Endothelial cell of umbilical vein (primary cell): ENCODE data around the gene LGALS14. TPM values are rescaled to one million over a fixed set of nuclear protein-coding genes. Genes with fewer than 3 reads are reported as not detected.

Experiments
- BruUV-seq: library from RNA; stranded (reverse); fragments of 400-500 nt; replicated peaks from 2 replicates; lab custom pipeline; 2021; lab: Mats Ljungman, UMichigan
- CTCF ChIA-PET: fragments of 300-600, 350-600 bp; sonication (Branson Sonifier 250); formaldehyde crosslinking; loops from one replicate; lab custom pipeline; 2021; ENCODE audit warnings: antibody characterized with exemption, inconsistent platforms; lab: Charles Lee
- POLR2A ChIA-PET: fragments of 300-600, 350-600 bp; sonication (Branson Sonifier 250); formaldehyde crosslinking; loops from one replicate; lab custom pipeline; 2021; ENCODE audit warnings: antibody characterized with exemption, inconsistent platforms; lab: Charles Lee
- DNase-seq: peaks from one replicate; pipeline ENCODE4 v3.0.0-alpha.2; 2011; ENCODE audit warnings: low read depth, low spot score
- FAIRE-seq: peaks from 2 replicates; lab custom pipeline; 2011; peaks lifted over from hg19 to GRCh38; lab: Jason Lieb, UNC
- H2AFZ ChIP-seq: 2 replicates; pipeline ENCODE4 v1.6.0; 2012; ENCODE audit warnings: low read depth, low read length, control low read depth, inconsistent platforms
- H3K27ac ChIP-seq: 2 replicates; pipeline ENCODE4 v1.5.1; 2011; ENCODE audit warnings: low read depth, mild to moderate bottlenecking, control low read depth, low read length, moderate library complexity; ENCODE audit not compliant: insufficient read depth
- H3K27me3 ChIP-seq, 2 experiments: 2 replicates each; pipeline versions ENCODE4 v1.6.0 to v1.6.1; 2011; ENCODE audit warnings: low read length in 2 of 2, mixed read lengths in 1 of 2; ENCODE audit not compliant: control insufficient read depth in 2 of 2, insufficient read depth in 2 of 2
- H3K36me3 ChIP-seq, 2 experiments: 2 replicates in 1 of 2; 3 replicates in 1 of 2; pipeline ENCODE4 v1.5.1; 2011; ENCODE audit warnings: low read length in 2 of 2, mild to moderate bottlenecking in 1 of 2, moderate library complexity in 1 of 2; ENCODE audit not compliant: control insufficient read depth in 2 of 2, insufficient read depth in 2 of 2; ENCODE audit errors: extremely low read depth in 1 of 2
- H3K4me1 ChIP-seq: 3 replicates; pipeline ENCODE4 v1.5.1; 2011; ENCODE audit warnings: mild to moderate bottlenecking, low read length; ENCODE audit not compliant: control insufficient read depth, insufficient read depth; ENCODE audit errors: extremely low read depth
- H3K4me2 ChIP-seq: 2 replicates; pipeline ENCODE4 v1.6.1; 2011; ENCODE audit warnings: low read length, control low read depth, mixed read lengths; ENCODE audit not compliant: insufficient read depth
- H3K4me3 ChIP-seq, 3 experiments: fragments of 200-600 bp in 1 of 3; sonication (generic), shearing (Covaris generic) in 1 of 3; replicated peaks in 1 of 3; 2 replicates each; pipeline ENCODE4 v1.5.1; 2011 to 2016; ENCODE audit warnings: control low read depth in 3 of 3, low read length in 3 of 3, mild to moderate bottlenecking in 2 of 3, inconsistent platforms in 1 of 3, low read depth in 1 of 3, moderate library complexity in 1 of 3; ENCODE audit not compliant: insufficient read depth in 1 of 3
- H3K79me2 ChIP-seq: 2 replicates; pipeline ENCODE4 v1.6.0; 2012; ENCODE audit warnings: low read length, inconsistent platforms; ENCODE audit not compliant: control insufficient read depth, insufficient read depth
- H3K9ac ChIP-seq: replicated peaks from 2 replicates; pipeline ENCODE3; 2011; ENCODE audit warnings: low read length, control low read depth; ENCODE audit not compliant: insufficient read depth; ENCODE audit errors: extremely low read depth
- H3K9me1 ChIP-seq: replicated peaks from 3 replicates; pipeline ENCODE4 v1.6.0; 2011; ENCODE audit warnings: mild to moderate bottlenecking, low read length; ENCODE audit not compliant: control insufficient read depth, insufficient read depth; ENCODE audit errors: extremely low read depth
- H3K9me3 ChIP-seq: replicated peaks from 2 replicates; pipeline ENCODE4 v1.5.1; 2012; ENCODE audit warnings: low read length, inconsistent platforms; ENCODE audit not compliant: control insufficient read depth, insufficient read depth
- H4K20me1 ChIP-seq: replicated peaks from 2 replicates; pipeline ENCODE3; 2011; ENCODE audit warnings: mild to moderate bottlenecking, low read length; ENCODE audit not compliant: control insufficient read depth, insufficient read depth; ENCODE audit errors: extremely low read depth
- EZH2 ChIP-seq: IDR thresholded peaks from 2 replicates; pipeline ENCODE4 v1.6.1; 2012; ENCODE audit warnings: borderline replicate concordance, low read depth, mild to moderate bottlenecking, moderate library complexity, low read length, inconsistent platforms; ENCODE audit not compliant: severe bottlenecking
- FOS ChIP-seq: IDR thresholded peaks from 2 replicates; pipeline ENCODE4 v1.6.1; 2011; ENCODE audit warnings: mild to moderate bottlenecking, low read length, moderate library complexity, borderline replicate concordance; ENCODE audit not compliant: insufficient read depth
- GATA2 ChIP-seq: IDR thresholded peaks from 2 replicates; pipeline ENCODE4 v1.7.0; 2011; ENCODE audit warnings: low read depth, mild to moderate bottlenecking, moderate library complexity, mixed read lengths, low read length; ENCODE audit not compliant: insufficient read length, insufficient read depth
- JUN ChIP-seq: IDR thresholded peaks from 2 replicates; pipeline ENCODE4 v1.6.1; 2011; ENCODE audit warnings: borderline replicate concordance, low read depth; ENCODE audit not compliant: insufficient read length, insufficient read depth
- MYC ChIP-seq: IDR thresholded peaks from one replicate; pipeline ENCODE4 v1.6.1; 2011; ENCODE audit warnings: mild to moderate bottlenecking, low read depth, low read length
- POLR2A ChIP-seq: IDR thresholded peaks from 2 replicates; pipeline ENCODE4 v1.6.1; 2012; ENCODE audit warnings: low read depth, mild to moderate bottlenecking, control low read depth, low read length
- POLR2AphosphoS5 ChIP-seq: IDR thresholded peaks from 2 replicates; pipeline ENCODE4 v1.6.1; 2012; ENCODE audit warnings: low read depth, mild to moderate bottlenecking, control low read depth, low read length, moderate library complexity; ENCODE audit not compliant: insufficient read depth
- dilution Hi-C: fragments of 300-500 bp; cut with MboI; formaldehyde crosslinking; loops from one replicate; pipeline ENCODE4 v1.15.0; 2019; ENCODE audit warnings: low sequenced_read_pairs; ENCODE audit not compliant: extremely low pct_ligation_motif_present
- intact Hi-C: fragments of 100-400 bp; cut with micrococcal nuclease; formaldehyde crosslinking; loops from one replicate; pipeline ENCODE4 v1.10.0; 2022
- polyA plus RNA-seq, 4 experiments: library from polyadenylated mRNA; depleted of rRNA in 3 of 4; stranded (reverse) in 3 of 4; unstranded in 1 of 4; fragments of >200 nt; gene quantifications; 2 replicates each; pipeline versions ENCODE4 v1.2.1 to v1.2.3, GENCODE V29; 2011 to 2012; ENCODE audit warnings: missing spikeins in 1 of 4
- total RNA-seq: library from RNA; stranded (reverse); gene quantifications from 2 replicates; pipeline ENCODE4 v1.2.3, GENCODE V29; 2021
- TF ChIP-seq, protein P1 (sequence below): IDR thresholded peaks from 2 replicates; pipeline ENCODE4 v1.6.1; 2011; ENCODE audit not compliant: insufficient read depth, insufficient read length
- TF ChIP-seq, protein P2 (sequence below), 2 donors: IDR thresholded peaks; 1 replicate in 1 of 2; 2 replicates in 1 of 2; pipeline ENCODE4 v1.5.1; 2011; ENCODE audit warnings: low read length in 2 of 2, mild to moderate bottlenecking in 2 of 2, moderate library complexity in 2 of 2, control low read depth in 1 of 2, inconsistent platforms in 1 of 2, low read depth in 1 of 2; ENCODE audit not compliant: insufficient read depth in 1 of 2; ENCODE audit errors: extremely low read depth in 1 of 2

The LGALS14 gene
- total and polyA plus RNA-seq, 2 donors (not counting 3 experiments of a cell fraction or from before 2014, with no cell fraction given) = not detected

DNA sequence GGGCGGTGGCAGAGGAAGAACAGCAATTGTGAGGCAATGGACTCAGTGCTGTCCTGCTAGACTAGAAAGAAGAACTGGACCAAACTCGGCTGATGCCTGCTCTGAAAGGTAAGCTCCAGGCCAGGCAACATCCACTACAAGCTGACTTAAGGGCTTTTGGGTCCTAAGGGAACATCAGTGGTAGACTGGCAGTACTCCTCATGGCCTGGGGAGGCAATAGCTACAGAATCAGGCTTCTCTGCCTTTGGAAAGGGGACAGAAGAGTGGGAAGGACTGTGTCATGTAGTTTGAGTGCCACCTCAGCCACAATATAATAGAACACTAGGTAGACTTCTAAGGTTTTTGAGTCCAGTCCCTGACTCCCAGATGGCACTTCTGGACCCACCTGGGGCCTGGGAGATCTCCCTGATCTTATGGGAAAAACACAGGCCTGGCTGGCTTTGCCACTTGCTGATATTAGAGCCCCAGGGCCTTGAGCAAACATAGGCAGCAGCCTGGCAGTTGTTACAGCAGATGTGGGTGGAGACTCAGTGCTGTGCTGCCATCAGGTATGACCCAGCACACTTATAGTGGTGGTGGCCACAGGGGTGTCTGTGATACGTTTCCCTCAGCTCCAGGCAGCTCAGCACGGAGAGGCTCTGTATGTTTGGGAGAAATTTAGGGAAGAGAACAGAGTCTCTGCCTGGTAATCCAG is 42.7 kb downstream of the LGALS14 start:
- BruUV-seq = no TSS peak
- dilution Hi-C loops = no loop called here
- CTCF ChIA-PET = no interaction called here

DNA sequence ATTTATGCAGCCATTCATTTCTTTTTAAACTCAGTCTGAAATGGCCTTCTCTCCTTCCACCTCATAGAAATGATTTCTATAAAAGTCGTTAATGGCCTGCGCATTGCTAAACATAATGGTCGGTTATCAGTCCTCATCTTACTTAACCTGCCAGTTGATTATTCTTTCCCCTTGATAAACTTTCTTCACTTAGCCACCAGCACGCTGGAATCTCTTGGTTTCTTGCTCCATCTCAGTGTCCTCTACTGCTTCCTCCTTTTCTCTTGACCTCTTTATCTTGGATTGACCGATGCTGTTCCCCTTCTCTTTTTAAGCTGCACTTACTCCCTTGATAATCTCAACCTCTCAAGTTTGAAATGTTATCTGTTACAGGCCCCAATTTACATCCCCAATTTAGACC is 45.7 kb downstream of the LGALS14 start:
- intact Hi-C loops (no loop called here), dilution Hi-C loops (no loop called here)
- TF ChIP-seq JUN (no peak), POLR2A (no peak), MYC (no peak), FOS (no peak), EZH2 (no peak), POLR2AphosphoS5 (no peak), GATA2 (no peak)
- TF ChIP-seq, protein P1, sequence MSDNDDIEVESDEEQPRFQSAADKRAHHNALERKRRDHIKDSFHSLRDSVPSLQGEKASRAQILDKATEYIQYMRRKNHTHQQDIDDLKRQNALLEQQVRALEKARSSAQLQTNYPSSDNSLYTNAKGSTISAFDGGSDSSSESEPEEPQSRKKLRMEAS = no peak
- TF ChIP-seq, protein P2, sequence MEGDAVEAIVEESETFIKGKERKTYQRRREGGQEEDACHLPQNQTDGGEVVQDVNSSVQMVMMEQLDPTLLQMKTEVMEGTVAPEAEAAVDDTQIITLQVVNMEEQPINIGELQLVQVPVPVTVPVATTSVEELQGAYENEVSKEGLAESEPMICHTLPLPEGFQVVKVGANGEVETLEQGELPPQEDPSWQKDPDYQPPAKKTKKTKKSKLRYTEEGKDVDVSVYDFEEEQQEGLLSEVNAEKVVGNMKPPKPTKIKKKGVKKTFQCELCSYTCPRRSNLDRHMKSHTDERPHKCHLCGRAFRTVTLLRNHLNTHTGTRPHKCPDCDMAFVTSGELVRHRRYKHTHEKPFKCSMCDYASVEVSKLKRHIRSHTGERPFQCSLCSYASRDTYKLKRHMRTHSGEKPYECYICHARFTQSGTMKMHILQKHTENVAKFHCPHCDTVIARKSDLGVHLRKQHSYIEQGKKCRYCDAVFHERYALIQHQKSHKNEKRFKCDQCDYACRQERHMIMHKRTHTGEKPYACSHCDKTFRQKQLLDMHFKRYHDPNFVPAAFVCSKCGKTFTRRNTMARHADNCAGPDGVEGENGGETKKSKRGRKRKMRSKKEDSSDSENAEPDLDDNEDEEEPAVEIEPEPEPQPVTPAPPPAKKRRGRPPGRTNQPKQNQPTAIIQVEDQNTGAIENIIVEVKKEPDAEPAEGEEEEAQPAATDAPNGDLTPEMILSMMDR (IDR thresholded peaks at IDR 0.05; ENCODE audit: extremely low read depth in 1 of 2, insufficient read depth in 1 of 2, low read depth in 1 of 2, low read length in 2 of 2) = no peak
- H4K20me1 ChIP-seq = no peaks in the 10 kb centered on the region
- DNase-seq (no peak), FAIRE-seq (no peak)
- H3K27ac ChIP-seq = no peak overlapping the region
- H3K4me1 ChIP-seq = no peaks in the 10 kb centered on the region
- H3K4me2 ChIP-seq = no peak overlapping the region
- H3K36me3 ChIP-seq = no peaks in the 10 kb centered on the region
- H3K27me3 ChIP-seq = peaks cover 0 to 2% of the 10 kb centered on the region in 2 experiments
- no peak overlapping the region for H2AFZ ChIP-seq
- BruUV-seq = no TSS peak
- CTCF ChIA-PET = no interaction called here
- POLR2A ChIA-PET = no interaction called here
- H3K4me3 ChIP-seq = no peak overlapping the region
- H3K9me1 ChIP-seq = no peaks in the 10 kb centered on the region
- H3K9me3 ChIP-seq = no peaks in the 10 kb centered on the region
- H3K9ac ChIP-seq = no peak overlapping the region
- H3K79me2 ChIP-seq = no peaks in the 10 kb centered on the region

More for the DNA sequence above, 42.7 kb downstream of the LGALS14 start:
- Histone ChIP-seq H3K4me2 (no peak overlapping the region), H3K4me3 (no peak overlapping the region), H3K27ac (no peak overlapping the region), H3K36me3 (no peaks in the 10 kb centered on the region), H3K9me3 (no peaks in the 10 kb centered on the region), H3K27me3 (peaks cover 0 to 2% of the 10 kb centered on the region in 2 experiments), H3K9ac (no peak overlapping the region), H3K79me2 (no peaks in the 10 kb centered on the region), H3K9me1 (no peaks in the 10 kb centered on the region), H3K4me1 (no peaks in the 10 kb centered on the region), H2AFZ (no peak overlapping the region), H4K20me1 (no peaks in the 10 kb centered on the region)
- FAIRE-seq (no peak), DNase-seq (no peak)
- POLR2A ChIA-PET = no interaction called here
- intact Hi-C loops = no loop called here
- TF ChIP-seq, protein P1 = no peak
